Liver (tissue), 9 donors: Measurements from ENCODE around the gene RASAL2. TPM values are rescaled to one million over a fixed set of nuclear protein-coding genes. Genes with fewer than 3 reads are reported as not detected.

ENCODE experiments used
- DNase-seq: peaks from one replicate; pipeline ENCODE4 v3.0.0-alpha.2; 2017; ENCODE audit warnings: low spot score
- H3K27ac ChIP-seq, 2 donors: one replicate each; pipeline ENCODE4 v1.7.0; 2013; ENCODE audit warnings: inconsistent platforms in 2 of 2, low read length in 2 of 2, control low read depth in 1 of 2, low read depth in 1 of 2, mild to moderate bottlenecking in 1 of 2
- H3K27me3 ChIP-seq, 4 donors: one replicate each; pipeline versions ENCODE4 v1.6.1 to v1.7.0; 2013; ENCODE audit warnings: low read length in 3 of 4, inconsistent platforms in 1 of 4, mild to moderate bottlenecking in 1 of 4, moderate library complexity in 1 of 4; ENCODE audit not compliant: control insufficient read depth in 4 of 4, insufficient read depth in 4 of 4
- H3K36me3 ChIP-seq, 4 donors: one replicate each; pipeline versions ENCODE4 v1.6.1 to v1.7.0; 2013; ENCODE audit warnings: low read length in 3 of 4, mild to moderate bottlenecking in 3 of 4, low read depth in 1 of 4, moderate library complexity in 1 of 4; ENCODE audit not compliant: control insufficient read depth in 4 of 4, insufficient read depth in 3 of 4
- H3K4me1 ChIP-seq, 4 donors: one replicate each; pipeline versions ENCODE4 v1.6.1 to v1.7.0; 2013; ENCODE audit warnings: low read length in 3 of 4, mild to moderate bottlenecking in 3 of 4, moderate library complexity in 1 of 4; ENCODE audit not compliant: control insufficient read depth in 4 of 4, insufficient read depth in 4 of 4
- H3K4me3 ChIP-seq, 3 donors: one replicate each; pipeline versions ENCODE4 v1.6.1 to v1.7.0; 2013; ENCODE audit warnings: low read length in 3 of 3, control low read depth in 1 of 3, low read depth in 1 of 3, mild to moderate bottlenecking in 1 of 3
- H3K9ac ChIP-seq, 2 donors: one replicate each; pipeline ENCODE4 v1.7.0; 2013; ENCODE audit warnings: low read length in 2 of 2, mild to moderate bottlenecking in 2 of 2, moderate library complexity in 2 of 2, control low read depth in 1 of 2, low read depth in 1 of 2
- H3K9me3 ChIP-seq, 4 donors: one replicate each; pipeline versions ENCODE4 v1.6.1 to v1.7.0; 2013; ENCODE audit warnings: low read length in 3 of 4; ENCODE audit not compliant: control insufficient read depth in 4 of 4
- ATF3 ChIP-seq: IDR thresholded peaks from 2 replicates; pipeline ENCODE4 v1.6.1; 2016; ENCODE audit warnings: antibody characterized with exemption
- EGR1 ChIP-seq, 2 donors: IDR thresholded peaks; 2 replicates each; pipeline ENCODE4 v1.6.1; 2016 to 2018; ENCODE audit warnings: antibody characterized with exemption in 2 of 2, low read depth in 2 of 2
- FOXA1 ChIP-seq: IDR thresholded peaks from 2 replicates; pipeline ENCODE4 v1.6.1; 2016; ENCODE audit warnings: antibody characterized with exemption
- FOXA2 ChIP-seq: IDR thresholded peaks from 2 replicates; pipeline ENCODE4 v1.6.1; 2016; ENCODE audit warnings: antibody characterized with exemption
- GABPA ChIP-seq, 2 donors: IDR thresholded peaks in 1 of 2; conservative IDR thresholded peaks in 1 of 2; 2 replicates each; pipeline ENCODE4 v1.6.1; 2016; ENCODE audit warnings: antibody characterized with exemption in 2 of 2, mild to moderate bottlenecking in 1 of 2, moderate library complexity in 1 of 2
- HNF4A ChIP-seq, 2 donors: conservative IDR thresholded peaks; 2 replicates each; pipeline ENCODE4 v1.6.1; 2016; ENCODE audit warnings: antibody characterized with exemption in 2 of 2, mild to moderate bottlenecking in 2 of 2
- HNF4G ChIP-seq: IDR thresholded peaks from 2 replicates; pipeline ENCODE4 v1.6.1; 2016; ENCODE audit warnings: antibody characterized with exemption
- JUND ChIP-seq, 2 donors: IDR thresholded peaks; 2 replicates each; pipeline ENCODE4 v1.6.1; 2016; ENCODE audit warnings: antibody characterized with exemption in 2 of 2
- MAX ChIP-seq: IDR thresholded peaks from 2 replicates; pipeline ENCODE4 v1.6.1; 2016; ENCODE audit warnings: antibody characterized with exemption
- NR2F2 ChIP-seq: IDR thresholded peaks from 2 replicates; pipeline ENCODE4 v1.6.1; 2016; ENCODE audit warnings: antibody characterized with exemption
- RAD21 ChIP-seq, 2 donors: IDR thresholded peaks; 2 replicates each; pipeline ENCODE4 v1.6.1; 2016; ENCODE audit warnings: antibody characterized with exemption in 2 of 2, mild to moderate bottlenecking in 2 of 2
- REST ChIP-seq: IDR thresholded peaks from 2 replicates; pipeline ENCODE4 v1.6.1; 2016; ENCODE audit warnings: antibody characterized with exemption, mild to moderate bottlenecking
- RXRA ChIP-seq, 2 donors: IDR thresholded peaks; 2 replicates each; pipeline ENCODE4 v1.6.1; 2017 to 2018; ENCODE audit warnings: antibody characterized with exemption in 2 of 2, mild to moderate bottlenecking in 1 of 2
- SP1 ChIP-seq: IDR thresholded peaks from 2 replicates; pipeline ENCODE4 v1.6.1; 2018; ENCODE audit warnings: antibody characterized with exemption, mild to moderate bottlenecking
- TAF1 ChIP-seq: conservative IDR thresholded peaks from 2 replicates; pipeline ENCODE4 v1.6.1; 2016; ENCODE audit warnings: antibody characterized with exemption, mild to moderate bottlenecking
- YY1 ChIP-seq: IDR thresholded peaks from 2 replicates; pipeline ENCODE4 v1.6.1; 2016; ENCODE audit warnings: antibody characterized with exemption, mild to moderate bottlenecking
- WGBS: extraction: QIAGEN DNeasy Blood & Tissue Kit; methylation state at CpG from one replicate; pipeline ENCODE4 v1.1.7; 2013; 5-methylcytosine and 5-hydroxymethylcytosine counted together
- polyA plus RNA-seq, 2 donors: library from polyadenylated mRNA; stranded (reverse) in 1 of 2; unstranded in 1 of 2; fragments of 200-250 nt in 1 of 2; fragments of >200 nt in 1 of 2; fragmentation: Nextera tagmentation in 1 of 2; extraction: Ambion mirVana in 1 of 2; gene quantifications; one replicate each; pipeline versions ENCODE4 v1.2.1 to v1.2.3, GENCODE V29; 2013 to 2015
- total RNA-seq, 2 donors: library from RNA; depleted of rRNA; stranded (reverse); fragments of >200 nt; gene quantifications; one replicate each; pipeline ENCODE4 v1.2.3, GENCODE V29; 2014
- TF ChIP-seq, protein P1 (sequence below): fragments of 150-350 bp; IDR thresholded peaks from 2 replicates; pipeline ENCODE4 v1.5.1; 2017; ENCODE audit warnings: improper control_type of control experiment, low read depth, low read length; ENCODE audit not compliant: missing input control
- TF ChIP-seq, protein P2 (sequence below): IDR thresholded peaks from 2 replicates; pipeline ENCODE4 v1.6.1; 2016; ENCODE audit warnings: antibody characterized with exemption
- donor health status: healthy.
- donor health status: healthy.
- donor health status: healthy.
- donor health status: healthy.
- donor health status: healthy.

Gene RASAL2
- total and polyA plus RNA-seq, 4 donors = 1.8 to 8.1 (median 4.1) TPM

GRCh38 chr1:178360421-178360820 lies 266.5 kb downstream of the RASAL2 start:
- no peak overlapping the region for H3K4me3 ChIP-seq
- no peak for TF ChIP-seq TAF1
- TF ChIP-seq, protein P1, sequence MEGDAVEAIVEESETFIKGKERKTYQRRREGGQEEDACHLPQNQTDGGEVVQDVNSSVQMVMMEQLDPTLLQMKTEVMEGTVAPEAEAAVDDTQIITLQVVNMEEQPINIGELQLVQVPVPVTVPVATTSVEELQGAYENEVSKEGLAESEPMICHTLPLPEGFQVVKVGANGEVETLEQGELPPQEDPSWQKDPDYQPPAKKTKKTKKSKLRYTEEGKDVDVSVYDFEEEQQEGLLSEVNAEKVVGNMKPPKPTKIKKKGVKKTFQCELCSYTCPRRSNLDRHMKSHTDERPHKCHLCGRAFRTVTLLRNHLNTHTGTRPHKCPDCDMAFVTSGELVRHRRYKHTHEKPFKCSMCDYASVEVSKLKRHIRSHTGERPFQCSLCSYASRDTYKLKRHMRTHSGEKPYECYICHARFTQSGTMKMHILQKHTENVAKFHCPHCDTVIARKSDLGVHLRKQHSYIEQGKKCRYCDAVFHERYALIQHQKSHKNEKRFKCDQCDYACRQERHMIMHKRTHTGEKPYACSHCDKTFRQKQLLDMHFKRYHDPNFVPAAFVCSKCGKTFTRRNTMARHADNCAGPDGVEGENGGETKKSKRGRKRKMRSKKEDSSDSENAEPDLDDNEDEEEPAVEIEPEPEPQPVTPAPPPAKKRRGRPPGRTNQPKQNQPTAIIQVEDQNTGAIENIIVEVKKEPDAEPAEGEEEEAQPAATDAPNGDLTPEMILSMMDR = no peak
- TF ChIP-seq EGR1 (IDR thresholded peaks at IDR 0.05; ENCODE audit: low read depth in 2 of 2) = no peak
- TF ChIP-seq GABPA (IDR thresholded peaks at IDR 0.05 in 1 of 2, conservative IDR thresholded peaks at IDR 0.05 in 1 of 2) = no peak
- no peak for TF ChIP-seq HNF4G
- TF ChIP-seq FOXA2 = no peak
- no peak for TF ChIP-seq HNF4A (conservative IDR thresholded peaks at IDR 0.05)
- TF ChIP-seq, protein P2, sequence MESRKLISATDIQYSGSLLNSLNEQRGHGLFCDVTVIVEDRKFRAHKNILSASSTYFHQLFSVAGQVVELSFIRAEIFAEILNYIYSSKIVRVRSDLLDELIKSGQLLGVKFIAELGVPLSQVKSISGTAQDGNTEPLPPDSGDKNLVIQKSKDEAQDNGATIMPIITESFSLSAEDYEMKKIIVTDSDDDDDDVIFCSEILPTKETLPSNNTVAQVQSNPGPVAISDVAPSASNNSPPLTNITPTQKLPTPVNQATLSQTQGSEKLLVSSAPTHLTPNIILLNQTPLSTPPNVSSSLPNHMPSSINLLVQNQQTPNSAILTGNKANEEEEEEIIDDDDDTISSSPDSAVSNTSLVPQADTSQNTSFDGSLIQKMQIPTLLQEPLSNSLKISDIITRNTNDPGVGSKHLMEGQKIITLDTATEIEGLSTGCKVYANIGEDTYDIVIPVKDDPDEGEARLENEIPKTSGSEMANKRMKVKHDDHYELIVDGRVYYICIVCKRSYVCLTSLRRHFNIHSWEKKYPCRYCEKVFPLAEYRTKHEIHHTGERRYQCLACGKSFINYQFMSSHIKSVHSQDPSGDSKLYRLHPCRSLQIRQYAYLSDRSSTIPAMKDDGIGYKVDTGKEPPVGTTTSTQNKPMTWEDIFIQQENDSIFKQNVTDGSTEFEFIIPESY = no peak
- no peak for TF ChIP-seq RXRA (IDR thresholded peaks at IDR 0.05)
- TF ChIP-seq JUND (IDR thresholded peaks at IDR 0.05) = no peak
- TF ChIP-seq ATF3 = no peak
- no peak for TF ChIP-seq MAX
- TF ChIP-seq RAD21 (IDR thresholded peaks at IDR 0.05) = no peak
- no peak for TF ChIP-seq REST
- TF ChIP-seq SP1 = no peak
- no peak for TF ChIP-seq NR2F2
- 87% methylated on average over 4 of the region's 4 CpGs for WGBS
- no peaks in the 10 kb centered on the region for H3K9me3 ChIP-seq
- DNase-seq = no peak
- no peak overlapping the region for H3K27ac ChIP-seq
- H3K36me3 ChIP-seq = no peaks in the 10 kb centered on the region
- H3K4me1 ChIP-seq = peaks cover 0 to 1% (median 0%) of the 10 kb centered on the region in 4 donors
- no peak overlapping the region for H3K9ac ChIP-seq
- no peaks in the 10 kb centered on the region for H3K27me3 ChIP-seq

GRCh38 chr1:178361847-178362246 lies 267.9 kb downstream of the RASAL2 start:
- 98% methylated on average over 6 of the region's 6 CpGs for WGBS
- TF ChIP-seq FOXA1 (no peak), ATF3 (no peak), SP1 (no peak), FOXA2 (no peak), RAD21 (IDR thresholded peaks at IDR 0.05) (no peak), YY1 (no peak), HNF4A (conservative IDR thresholded peaks at IDR 0.05) (no peak), JUND (IDR thresholded peaks at IDR 0.05) (no peak)
- TF ChIP-seq, protein P2 = no peak
- TF ChIP-seq, protein P1 = no peak

More at GRCh38 chr1:178361847-178362246, 267.9 kb downstream of the RASAL2 start:
- Histone ChIP-seq H3K9me3 (no peaks in the 10 kb centered on the region), H3K4me1 (peaks cover 0 to 1% (median 0%) of the 10 kb centered on the region in 4 donors), H3K27ac (no peak overlapping the region), H3K36me3 (no peaks in the 10 kb centered on the region), H3K4me3 (no peak overlapping the region), H3K27me3 (no peaks in the 10 kb centered on the region), H3K9ac (no peak overlapping the region)
- no peak for DNase-seq
